ENCODE data around the gene CBFA2T2.

The CBFA2T2 gene

DNA sequence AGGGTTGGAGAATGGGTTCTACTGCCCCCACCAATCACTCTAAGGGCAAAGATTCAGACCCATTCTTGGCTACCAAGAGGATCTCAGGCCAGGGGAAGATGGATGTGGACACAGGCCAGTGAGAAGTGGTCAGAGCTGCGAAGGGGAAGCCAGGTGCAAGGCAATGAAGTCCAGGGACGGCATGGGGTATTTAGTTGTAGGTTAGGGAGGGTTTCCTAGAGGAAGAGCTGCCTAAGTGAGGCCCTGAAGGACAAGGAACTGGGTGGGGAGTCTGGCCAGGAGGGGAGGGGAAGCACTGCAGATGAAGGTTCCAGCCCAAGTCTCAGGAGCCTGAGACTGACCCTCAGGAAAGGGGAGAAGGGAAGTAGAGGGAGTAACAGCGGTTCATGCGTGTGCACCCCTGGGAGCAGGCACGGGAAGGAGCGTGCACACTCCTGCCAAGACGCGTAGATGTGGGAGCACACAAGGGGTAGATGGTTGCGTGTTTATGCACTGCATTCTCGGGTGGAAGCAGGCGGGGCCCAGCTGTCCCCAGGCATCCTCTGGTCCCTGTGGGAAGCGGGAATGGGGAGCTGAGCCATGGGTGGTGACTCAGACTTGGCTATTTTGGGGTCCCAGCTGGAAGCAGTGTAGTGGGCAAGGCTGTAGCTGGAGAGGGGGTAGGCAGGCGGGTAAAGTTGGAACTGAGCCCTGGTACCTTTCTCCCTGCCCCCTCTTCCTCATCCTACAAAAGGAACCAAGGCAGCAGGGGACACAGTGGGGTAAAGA lies 180.2 kb downstream of the CBFA2T2 start:
- no peak for DNase-seq

GRCh38 chr20:33670715-33671499 lies 181.0 kb downstream of the CBFA2T2 start:
- DNase-seq, result no peak

- DNase-seq, result no peak
Measured at GRCh38 chr20:33671573-33672288, 181.8 kb downstream of the CBFA2T2 start.

DNA sequence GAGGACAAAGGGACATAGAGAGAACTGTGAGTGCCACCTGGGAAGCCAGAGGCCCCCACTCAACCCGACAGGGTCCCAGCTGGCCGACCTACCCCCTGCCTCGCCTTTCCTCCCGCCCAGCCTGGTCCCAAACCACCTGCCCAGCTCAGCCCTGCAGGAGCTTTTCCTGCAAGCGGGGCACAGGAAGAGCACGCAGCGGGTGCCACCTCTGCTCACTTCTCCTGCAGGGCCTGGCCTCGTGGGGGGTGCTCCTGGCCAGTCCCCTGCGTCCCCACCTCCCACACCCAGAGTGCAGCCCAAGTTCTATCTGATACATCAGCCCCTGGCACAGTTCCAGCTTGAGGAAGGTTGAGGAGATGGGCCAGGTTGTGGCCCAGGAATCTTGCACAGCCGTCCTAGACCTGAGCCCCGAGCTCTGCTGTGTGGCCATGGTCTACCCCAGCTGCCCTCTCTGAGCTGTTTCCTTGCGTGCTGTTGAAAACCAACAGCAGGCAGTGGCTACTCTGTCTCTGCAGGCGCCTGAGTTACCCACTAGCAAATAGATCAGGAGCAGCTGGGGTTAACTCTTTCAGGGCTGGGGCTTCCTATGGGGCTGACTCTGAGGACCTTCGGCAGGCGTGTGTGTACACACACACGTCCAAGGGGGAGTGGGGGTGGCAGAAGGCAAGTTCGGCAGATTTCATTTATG lies 182.7 kb downstream of the CBFA2T2 start:
- DNase-seq, result no peak

DNA sequence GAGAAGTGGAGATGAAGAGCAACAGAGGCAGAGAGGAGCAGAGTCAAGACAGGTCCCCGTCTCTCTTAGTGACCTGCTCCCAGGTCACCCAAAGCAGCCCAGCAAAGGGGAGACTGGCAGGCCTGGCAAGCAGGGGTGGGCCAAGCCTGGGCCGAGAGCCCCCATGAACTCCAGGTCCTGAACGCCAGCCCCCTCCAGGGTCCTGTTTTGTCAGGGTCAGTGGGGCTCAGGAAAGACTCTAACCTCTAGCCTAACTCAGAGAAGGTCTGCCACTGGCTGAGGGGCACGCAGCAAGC lies 183.2 kb downstream of the CBFA2T2 start:
- DNase-seq, result no peak

DNA sequence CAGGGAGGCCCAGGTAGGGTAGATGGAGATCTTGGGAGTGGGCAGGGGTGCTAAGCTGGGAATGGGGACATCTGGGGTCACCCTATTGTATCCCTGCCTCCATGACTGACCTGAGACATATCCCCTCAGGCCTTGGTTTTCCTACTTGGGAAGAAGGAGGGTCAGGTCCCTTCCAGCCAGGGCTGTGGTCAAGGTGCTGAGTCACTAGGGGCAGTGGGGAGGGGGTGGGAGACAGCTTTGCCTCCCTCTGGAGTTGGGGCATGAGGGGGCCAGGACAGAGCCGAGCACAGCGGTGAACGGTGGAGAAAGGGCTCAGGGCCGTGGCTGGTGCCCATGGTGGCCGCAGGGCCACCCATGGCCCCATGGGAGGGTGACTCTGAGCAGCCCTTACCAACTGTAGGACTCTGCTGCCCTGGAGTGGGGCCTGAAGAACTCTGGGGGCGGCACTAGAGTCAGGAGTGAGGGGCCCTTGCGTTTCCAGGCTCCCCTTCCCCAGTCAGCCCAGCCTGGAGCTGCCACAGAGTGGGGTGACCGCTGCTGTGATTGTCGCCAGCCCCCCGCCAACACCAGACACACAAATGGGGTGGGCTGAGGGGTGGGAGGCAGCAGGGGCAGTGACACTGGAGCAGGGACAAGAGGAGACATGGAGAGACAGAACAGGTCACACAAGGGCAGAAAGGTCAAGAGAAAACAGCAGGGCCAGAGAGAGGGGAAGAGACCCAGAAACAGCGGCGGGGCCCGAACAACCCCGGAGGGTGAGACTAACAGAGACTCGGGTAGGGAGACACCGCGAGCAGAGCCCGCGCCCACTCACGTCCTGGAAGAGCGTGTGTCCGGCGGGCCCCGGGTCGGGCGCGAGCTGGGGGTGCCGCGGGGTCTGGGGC lies 183.8 kb downstream of the CBFA2T2 start:
- DNase-seq, result no peak

DNA sequence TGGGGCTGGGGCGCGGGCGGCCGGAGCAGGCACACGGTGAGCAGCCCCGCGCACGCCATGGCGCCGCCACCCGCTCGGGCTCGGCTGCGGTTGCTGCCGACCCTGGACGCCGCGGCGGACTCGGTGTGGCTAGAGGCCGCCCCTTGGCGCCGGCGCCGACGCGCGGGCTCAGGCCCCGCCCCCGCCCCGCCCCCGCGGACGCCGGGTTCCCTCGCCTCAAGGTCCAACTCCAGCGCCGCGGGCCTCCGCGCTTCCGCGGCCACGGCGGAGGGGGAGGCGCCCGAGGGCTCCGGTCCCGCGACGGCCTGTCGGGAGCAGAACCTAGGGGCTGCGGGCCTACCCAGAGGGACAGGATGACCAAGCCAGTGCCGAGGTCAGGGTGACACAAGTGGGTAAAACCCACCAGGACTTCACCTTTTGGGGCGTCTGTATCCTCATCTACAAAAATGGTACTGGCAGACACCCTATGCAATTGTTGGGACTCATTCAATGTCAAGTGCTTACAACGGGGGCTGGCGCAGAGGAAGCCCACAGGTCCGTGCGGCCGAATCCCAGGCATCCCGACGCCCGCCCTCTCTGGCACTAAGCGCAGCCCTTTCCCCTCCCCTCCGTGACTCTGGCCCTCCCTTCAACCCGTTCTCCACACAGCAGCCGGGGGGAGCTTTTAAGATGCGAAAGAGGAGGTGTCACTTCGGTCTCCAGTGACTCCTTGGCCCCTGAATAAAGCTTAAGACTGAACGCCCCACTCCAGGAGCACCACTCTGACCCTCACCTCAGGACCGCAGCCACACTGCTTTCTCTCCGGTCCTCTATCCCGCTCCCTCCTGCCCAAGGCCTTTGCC lies 184.6 kb downstream of the CBFA2T2 start, which contains the start of gene NECAB3:
TSS of gene NECAB3 (minus strand) at position 135 of the 842 bp plus-strand sequence. CDS start at position 59, 76 bp downstream.
- DNase-seq, result no peak

DNA sequence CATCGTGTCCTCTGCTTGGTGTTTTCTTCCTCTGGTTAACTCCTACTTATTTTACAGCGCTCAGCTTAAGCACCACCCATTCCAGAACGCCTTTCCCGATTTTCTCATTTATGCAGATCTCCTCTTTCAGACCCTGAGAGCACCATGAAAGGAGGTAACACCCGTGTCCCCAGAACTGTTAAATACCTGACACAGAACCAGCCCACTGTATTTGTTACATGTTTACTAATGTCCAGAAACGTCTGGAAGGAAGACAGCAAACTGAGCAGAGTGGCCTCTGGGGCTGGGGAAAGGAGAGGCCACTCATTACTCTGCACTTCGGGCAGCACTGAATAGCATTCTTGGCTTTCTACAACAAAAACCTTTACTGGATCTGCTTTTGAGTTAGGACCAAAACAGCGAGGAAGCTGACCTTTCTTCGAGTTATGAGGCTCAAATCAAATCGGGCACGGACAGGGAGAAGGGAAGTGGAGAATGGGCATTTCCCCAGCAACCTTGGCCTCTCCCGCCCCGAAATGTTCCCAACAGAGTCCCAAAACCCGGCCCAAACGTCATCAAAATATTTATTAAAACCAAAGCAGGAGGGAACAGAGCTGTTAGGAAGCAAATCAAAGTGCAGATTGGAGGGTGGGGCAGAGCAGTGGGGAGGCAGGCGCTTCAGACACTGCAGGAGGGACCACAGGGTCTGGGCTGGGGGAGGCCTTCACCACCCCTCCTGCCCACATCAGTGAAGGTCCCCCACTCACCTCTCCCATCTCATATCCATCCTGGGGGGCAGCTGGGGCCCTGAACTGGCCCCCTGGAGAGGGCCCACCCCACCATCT lies 185.5 kb downstream of the CBFA2T2 start:
- no peak for DNase-seq

- no peak for DNase-seq
Measured at GRCh38 chr20:33676121-33676520, 186.2 kb downstream of the CBFA2T2 start.

GRCh38 chr20:33676652-33677645 lies 187.1 kb downstream of the CBFA2T2 start:
- DNase-seq, result no peak

DNA sequence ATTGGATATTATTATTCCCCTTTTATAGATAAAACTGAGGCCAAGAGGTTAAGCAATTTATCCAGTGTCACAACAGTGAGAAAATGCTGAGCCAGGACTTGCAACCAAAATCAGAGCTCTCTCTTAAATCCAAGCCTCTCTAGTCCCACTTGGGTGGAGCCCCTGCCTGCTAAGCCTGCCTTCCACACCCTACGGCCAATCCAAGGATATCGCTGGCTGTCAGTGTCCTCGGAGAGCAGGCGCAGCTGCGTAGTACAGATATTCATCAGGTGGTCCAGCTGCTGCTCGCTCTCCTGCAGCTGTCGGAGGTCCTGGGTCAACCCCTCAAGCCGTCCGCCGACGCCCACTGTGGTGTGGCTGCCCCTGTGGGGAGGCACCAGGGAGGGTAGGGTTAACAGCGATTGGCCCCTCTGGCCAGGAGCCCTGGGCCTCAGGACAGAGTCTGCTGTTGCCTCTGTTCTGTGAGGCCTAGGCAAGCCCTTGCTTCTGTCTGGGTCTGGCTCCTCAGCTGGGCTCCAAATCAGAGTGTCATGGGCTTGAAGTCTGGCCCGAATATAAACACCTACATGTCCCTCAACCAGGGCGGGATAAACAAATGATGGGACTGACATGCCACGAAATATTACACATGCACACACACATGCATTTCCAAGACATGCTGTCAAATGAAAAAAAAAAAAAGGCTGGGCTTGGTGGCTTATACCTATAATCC lies 188.3 kb downstream of the CBFA2T2 start:
- no peak for DNase-seq

DNA sequence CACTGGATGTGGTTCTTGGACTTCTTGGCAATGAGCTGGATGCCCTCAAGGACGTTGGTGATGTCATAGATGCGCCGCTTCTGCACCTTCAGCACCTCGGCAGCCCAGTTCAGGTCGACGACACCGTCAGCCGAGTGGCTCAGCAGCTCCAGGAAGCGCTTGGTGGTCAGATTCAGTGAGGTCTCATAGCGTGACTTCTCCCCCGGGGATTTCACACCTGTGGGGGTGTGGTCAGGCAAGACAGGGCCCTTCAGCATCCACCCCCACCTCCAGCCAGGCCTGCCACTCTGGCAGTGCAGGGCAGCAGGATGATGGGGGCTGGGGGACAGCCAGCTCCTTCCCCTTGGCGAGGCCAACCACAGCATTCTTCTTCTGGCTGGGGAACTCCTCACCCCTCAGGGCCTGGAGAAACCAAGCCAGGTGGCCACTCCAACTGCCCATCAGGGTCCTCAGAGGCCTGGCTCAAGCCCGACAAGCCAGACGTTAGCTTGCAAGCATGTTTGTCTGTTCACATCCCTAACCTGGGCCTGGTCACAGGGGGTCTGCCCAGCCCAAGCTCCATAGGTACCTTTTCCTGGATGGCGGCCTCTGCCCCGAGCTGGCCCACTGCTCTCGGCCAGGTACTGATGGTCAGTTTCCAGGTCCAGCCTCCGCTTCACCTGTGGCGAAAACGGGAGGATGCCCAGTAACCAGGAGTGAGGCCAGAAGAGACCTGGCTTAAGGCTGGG lies 190.0 kb downstream of the CBFA2T2 start:
- no peak for DNase-seq

GRCh38 chr20:33680686-33681085 lies 190.8 kb downstream of the CBFA2T2 start:
- no peak for DNase-seq

DNA sequence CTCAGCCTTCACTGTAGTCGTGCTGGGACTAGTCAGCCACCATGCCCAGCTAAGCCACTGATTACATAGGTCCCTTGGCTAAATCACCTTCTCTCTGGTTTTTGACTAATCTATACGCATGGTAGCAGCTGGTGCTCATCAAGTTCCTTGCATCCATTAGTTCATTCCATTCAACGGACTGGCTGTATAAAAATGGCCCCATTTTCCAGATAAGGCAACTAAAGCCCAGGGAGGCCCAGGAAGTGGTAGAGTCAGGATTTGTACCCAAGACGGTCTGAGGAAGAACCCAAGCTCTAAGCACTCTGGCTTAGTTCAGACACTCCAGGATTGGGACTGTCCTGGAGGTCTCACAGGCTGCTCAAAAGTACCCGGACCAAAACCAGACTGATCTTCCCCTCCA lies 191.4 kb downstream of the CBFA2T2 start:
- DNase-seq, result no peak

DNA sequence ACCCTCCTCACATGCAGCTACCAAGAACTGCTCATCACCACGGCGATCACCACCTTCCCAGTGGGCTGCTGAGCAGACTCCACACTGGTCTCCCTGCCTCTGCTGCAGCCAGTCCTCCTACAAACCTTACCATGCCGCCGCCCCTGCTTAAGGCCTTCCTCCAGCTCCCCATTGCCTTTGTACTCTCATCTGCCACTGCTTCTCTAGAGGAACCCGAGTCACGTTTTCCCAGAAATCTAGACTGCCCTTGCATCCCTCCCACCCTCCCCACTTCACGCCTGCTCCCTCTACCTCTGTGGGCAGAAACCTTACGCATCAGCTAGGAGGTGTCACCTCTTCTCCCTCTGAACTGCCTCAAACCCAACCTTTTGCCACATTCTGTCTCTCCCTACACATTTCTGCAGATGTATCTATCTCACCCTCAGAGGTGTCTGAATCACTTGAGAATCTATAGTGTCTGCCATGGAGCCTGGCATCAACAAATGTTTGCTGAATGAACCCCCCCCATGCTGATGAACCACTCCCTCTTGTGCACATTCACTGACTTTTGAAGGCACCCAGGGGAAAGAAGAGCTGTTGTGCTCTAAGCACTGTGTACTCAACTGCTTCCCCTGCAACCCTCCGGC lies 191.9 kb downstream of the CBFA2T2 start:
- no peak for DNase-seq

DNA sequence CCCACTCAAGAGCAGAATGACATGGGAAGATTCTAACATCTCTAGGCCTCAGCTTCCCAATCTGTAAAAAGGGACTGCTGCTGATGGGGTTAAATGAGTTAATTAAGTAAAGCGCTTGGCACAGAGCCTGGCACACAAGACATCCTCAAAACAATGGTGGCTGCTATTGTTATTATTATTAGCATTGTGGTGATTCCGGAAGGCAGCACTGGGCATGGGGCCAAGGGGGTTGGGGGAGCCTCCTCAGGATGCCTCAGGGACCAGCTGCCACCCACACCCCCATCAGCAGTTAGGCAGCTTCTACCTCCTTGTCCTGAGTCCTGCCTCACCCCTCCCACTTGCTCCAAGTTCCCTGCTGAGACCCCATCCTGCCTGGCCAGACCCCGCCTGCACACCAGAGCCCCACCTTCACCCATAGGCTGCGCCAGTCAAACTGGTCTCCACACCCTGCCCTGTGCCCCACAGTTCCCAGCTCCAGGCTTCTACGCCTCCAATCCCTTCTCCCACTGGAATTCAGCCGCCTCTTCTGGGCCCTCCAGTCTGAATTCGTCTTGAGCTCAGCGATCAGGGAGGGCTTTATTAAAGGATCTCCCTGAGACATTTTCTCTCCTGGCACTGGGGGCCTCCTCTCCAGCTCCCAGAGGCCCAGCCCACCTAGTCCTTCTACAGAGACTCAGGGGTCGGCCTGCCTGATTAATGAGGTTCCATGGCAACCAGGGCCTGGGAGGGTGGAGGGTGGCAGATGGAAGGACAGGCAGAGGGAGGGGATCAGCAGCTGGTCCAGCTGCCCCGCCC lies 194.8 kb downstream of the CBFA2T2 start:
- no peak for DNase-seq

Data from activated T-cell treated with anti-CD3 and anti-CD28 coated beads for 4 hours (primary cell).